HG02610 (cell line): Measurements from ENCODE around the gene AP2A2.

ENCODE experiments used
- ATAC-seq: cut with Tn5 transposase; IDR thresholded peaks from one replicate; pipeline ENCODE4 v1.9.1; 2021; ENCODE audit warnings: mild to moderate bottlenecking, moderate library complexity; ENCODE audit not compliant: unreplicated experiment

The AP2A2 gene

DNA sequence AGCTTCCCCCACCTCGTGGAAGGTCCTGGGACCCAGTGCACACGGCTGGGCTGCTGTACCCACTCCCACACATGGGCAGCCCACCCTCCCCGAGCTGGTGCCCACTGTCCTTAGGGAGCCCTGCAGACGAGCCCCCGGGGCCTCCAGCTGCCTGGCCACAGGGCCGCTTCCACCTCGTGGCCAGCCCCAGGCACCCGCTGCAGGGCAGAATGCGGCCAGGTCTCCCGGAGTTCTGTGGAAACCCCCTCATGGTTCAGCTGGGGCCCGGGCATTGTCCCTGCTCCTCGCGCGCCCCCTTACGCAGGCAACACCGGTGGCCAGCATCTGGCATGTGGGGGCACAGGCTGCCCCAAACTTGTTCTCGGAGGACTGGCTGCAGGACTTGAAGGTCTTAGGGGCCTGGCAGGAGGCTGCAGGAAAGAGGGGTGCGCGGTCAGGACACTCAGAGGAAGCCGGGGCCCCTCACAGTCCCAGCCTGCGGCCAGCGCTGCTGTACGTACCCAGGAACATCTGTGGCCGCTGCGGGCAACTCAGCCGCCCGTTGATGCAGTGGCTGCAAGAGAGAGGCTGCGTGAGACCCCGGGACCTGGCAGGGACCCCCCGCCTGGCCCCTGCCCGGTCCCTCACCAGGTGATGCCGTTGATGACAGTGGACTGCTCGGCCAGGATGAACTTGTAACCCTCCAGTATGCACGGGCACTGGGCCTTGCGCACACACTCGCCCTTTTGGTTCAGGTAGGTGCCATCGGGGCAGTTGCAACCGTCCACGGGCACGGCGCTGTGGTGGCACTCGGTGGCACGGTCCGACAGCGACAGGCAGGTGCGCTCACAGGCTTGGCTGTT, 101.2 kb downstream of the AP2A2 start:
- no peak for ATAC-seq

DNA sequence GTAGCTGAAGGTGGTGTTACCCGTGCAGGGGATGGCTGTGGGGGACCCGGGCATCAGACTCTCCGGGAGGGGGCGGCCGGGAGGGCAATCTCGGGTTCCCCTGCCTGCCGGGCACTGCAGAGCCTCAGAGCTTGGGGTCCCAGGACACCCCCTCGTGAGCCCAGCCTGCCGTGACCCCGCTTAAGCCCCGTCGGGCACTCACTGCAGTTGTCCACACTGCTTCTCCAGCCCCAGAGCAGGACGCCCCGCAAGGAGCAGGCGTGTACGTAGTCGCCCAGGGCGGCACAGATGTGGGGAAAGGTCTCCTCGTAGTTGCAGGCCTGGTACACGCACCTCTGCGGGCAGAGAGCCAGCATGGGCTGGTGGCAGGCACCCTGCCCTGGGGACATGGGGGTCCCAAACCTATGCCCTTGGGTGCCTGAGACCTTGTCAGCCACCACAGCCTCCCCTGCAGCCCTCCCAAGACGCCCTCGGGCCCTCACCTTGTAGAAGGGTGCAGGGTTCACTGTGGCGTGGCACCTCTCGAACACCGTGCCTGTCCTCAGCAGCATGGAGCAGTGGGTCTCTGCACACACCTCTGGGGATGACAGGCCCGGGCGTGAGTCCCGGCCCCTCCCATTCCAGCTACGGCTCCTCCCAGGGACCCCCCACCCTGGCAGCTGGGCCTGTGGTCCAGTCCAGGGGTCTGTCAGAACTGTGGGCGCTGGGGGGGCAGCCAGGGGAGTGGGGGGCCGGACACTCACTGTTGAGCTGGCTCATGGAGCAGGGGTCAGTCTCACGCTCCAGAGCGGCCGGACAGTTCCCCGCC, 102.0 kb downstream of the AP2A2 start:
- ATAC-seq: no peak

DNA sequence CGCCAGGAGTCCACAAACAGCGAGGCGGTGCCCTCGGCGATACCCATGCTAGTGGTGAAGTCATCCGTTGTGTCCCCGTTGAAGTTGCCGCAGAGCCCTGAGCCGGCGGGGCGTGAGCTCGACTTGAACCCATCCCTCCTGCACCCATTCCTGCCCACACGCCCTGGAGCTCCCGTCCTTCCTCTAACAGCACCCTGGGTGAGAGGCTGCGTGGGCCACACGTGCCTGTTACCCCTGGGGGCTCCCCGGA, 102.5 kb downstream of the AP2A2 start:
- no peak for ATAC-seq

DNA sequence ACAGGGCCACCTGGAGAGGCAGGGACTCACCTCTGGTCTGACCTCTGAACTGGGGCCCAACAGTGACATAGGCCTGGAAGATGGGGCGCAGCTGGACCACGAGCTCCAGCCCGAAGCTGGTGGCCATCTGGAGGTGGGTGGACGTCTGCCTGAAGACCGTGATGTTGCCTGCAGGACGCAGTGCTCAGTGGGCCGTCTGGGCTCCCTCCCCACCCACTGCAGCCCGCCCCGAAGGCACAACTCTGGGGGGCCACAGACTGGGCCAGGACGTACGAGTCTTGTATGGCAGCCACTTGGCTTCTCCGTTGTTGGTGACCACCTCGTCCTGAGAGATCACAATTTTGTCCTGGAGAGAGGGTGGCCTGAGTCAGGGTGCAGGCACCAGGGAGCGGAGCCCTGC, 102.9 kb downstream of the AP2A2 start:
- ATAC-seq: no peak

DNA sequence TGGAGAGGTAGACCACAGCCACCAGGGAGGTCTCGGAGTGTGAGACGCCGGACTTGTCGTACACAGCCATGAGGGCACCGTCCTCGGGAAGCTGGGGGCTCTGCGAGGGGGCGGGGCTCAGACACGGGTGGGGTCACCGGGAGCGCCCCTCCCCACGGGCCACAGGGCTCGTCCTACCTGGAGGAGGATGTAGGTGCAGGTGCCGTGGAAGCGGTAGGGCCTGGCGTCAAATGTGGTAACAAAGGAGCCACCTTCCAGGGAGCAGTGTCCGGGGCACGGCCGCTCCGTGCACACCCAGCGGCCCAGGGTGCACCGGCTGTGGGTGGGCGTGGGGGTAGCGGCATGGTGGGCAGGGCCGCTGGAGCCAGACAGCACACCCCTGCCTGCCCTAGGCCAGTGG, 103.4 kb downstream of the AP2A2 start:
- no peak for ATAC-seq

DNA sequence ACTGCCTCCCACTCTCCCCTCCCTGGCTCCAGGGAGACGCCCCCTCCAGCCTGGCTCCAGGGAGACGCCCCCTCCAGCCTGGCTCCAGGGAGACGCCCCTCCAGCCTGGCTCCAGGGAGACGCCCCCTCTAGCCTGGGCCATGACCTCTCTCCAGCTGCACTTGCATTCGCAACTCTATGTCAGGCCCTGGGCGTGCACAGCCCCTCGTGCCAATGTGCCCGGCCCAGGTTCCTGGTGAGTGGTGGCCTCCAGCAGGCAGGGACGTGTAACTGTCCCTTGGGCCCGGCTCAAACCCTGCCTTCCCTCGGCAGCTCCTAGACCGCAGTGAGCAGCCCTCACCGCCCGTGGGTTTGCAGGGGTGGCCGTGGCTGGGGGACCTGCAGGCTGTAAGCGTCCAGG, 104.0 kb downstream of the AP2A2 start:
- ATAC-seq: no peak

DNA sequence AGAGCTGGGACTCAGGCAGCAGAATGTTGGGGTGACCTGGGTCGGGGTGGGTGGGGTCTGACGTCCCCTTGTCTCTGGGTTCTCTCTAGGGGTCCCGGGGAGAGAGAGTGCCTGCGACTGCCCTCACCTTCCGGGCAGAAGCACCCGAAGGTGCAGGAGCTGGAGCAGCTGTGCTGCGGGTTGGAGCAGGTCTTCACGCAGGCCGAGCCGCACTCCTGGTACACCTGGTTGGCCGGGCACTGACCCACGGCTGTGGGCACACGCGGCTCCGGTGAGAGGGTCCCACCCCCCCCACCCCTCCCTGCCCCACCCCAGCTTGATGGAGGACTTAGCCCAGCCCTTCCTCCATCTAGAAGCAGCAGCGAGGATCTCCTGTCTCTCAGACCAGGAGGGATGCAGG, 104.4 kb downstream of the AP2A2 start:
- ATAC-seq: no peak

DNA sequence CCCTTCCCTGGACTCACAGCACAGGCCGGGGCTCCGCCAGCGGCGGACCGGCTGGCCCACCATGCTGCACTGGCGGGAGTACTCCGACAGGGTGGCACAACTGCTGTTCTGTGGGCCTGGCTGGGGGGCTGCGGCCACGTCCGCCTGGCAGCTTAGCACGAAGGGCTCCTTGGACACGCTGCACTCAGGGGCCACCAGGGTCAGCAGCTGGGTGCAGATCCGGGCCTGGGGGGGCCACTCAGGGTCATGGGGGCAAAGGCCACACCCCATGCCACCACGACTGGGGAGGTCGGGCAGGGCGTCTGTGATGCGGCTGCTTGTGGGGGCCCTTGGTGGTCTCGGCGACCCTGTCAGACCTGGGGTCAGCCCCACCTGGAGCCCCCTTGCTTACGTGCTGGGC, 104.9 kb downstream of the AP2A2 start:
- ATAC-seq: no peak

DNA sequence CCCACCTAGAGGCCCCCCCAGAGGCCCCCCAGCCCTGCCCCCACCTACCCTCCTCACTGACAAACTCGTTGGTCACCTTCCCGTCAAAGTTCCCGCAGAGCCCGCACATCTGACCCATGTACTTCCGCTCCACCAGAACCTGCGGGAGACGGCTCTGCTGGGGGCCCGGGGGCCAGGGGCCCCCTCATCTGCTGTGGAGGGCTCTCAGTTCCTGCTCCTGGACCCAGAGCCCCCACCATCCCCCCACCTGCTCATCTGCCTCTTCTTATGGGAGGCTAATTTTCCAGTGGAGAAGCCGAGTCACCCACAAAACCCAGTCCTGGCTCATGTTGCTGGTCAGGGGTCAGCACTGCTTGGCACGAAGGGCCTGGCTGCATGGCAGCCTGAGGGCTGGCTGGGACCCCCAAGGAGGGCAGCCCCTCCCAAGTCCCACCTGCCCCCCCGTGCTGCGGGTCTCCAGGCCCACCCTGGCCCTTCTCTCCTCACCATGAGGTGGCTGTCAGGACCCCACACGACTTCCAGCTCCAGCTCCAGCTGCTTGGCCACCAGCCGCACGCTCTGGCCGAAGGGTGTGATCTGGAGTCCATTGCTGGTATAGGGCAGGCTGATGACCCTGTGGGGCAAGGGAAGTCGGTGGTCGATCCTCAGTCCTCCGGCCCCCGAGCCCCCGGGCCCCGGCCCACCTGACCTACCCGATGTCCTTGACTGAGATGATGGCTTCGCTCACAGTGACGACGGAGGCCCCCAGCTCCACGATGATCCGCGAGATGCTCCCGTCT, 105.6 kb downstream of the AP2A2 start:
- no peak for ATAC-seq

DNA sequence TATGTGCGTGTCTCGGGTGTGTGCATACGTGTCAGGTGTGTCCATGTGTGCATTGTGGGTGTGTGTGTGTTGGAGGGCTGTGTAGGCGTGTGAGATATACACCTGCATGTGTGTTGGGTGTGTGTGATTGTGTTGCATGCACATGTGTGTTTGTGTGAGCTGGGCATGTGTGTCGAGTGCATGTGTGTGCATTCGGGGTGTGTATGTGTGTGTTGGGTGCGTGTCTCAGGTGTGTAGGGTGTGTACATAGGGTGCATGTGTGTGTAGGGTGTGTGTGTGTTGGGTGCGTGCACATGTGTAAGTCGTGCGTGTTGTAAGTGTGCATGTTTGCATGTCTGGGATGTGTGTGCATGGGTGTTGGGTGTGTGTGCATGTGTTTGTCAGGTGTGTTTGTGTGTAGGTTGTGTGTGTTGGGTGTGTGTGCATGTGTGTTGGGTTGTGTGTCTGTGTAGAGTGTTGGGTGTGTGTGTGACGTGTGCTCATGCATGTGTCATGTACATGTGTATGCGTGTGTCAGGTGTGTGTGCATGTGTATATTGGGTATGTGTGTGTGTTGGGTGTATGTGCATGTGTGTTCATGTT, 106.7 kb downstream of the AP2A2 start:
- ATAC-seq: no peak

DNA sequence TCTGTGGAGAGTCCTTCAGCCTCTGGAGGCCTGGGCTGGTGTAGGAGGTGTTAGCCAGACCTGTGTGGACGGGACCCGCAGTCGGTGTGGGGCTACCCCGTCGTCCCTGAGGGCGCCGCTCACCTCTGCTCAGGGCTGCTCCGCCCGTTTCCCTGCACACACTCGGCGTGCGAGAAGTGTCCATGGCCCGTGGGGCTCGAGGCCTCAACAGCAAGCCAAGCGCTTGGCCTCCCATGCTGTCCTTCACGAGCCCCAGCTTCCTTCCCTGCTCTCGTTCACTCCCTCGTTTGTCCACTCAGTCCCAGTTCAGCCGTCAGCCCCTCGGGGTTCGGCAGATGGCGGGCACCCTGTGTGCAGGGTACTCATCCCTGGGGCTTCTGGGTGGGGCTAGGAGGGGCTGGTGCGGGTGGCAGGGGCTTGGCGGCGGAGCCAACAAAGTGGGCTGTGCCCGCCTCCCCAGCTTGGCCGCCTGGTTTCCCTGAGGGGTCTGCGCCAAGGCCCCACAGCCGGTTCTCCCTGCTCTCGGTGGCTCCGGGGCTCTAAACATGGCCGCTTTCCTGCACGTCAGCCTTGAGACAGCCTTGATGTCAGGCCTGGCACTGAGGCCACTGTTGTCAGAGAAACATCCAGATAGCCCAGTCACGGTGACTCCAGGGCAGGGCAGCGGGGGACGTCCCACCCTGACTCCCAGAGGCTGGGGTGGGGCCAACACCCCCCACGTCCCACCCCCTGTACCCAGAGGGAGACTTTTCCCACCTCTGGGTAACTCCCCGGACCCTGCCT, 107.5 kb downstream of the AP2A2 start:
- no peak for ATAC-seq

DNA sequence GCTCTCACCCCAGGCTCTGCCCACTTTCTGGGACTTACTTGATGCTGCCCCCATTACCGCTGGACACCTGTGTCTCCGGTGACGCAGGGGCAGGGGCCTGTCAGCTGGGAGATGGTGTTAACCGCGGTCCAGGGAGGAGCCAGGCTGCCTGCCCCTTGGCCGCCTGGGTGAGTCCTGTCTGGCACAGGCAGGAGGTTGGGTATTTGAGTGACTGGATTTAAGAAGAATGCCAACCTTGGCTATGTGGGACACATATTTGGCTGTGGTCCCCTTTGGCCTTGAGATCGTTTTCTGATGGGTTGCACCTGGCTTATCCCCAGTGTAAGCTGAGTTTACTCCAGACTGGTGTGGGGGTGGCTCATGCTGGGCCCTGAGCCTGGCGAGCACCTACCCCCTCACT, 108.3 kb downstream of the AP2A2 start:
- no peak for ATAC-seq

DNA sequence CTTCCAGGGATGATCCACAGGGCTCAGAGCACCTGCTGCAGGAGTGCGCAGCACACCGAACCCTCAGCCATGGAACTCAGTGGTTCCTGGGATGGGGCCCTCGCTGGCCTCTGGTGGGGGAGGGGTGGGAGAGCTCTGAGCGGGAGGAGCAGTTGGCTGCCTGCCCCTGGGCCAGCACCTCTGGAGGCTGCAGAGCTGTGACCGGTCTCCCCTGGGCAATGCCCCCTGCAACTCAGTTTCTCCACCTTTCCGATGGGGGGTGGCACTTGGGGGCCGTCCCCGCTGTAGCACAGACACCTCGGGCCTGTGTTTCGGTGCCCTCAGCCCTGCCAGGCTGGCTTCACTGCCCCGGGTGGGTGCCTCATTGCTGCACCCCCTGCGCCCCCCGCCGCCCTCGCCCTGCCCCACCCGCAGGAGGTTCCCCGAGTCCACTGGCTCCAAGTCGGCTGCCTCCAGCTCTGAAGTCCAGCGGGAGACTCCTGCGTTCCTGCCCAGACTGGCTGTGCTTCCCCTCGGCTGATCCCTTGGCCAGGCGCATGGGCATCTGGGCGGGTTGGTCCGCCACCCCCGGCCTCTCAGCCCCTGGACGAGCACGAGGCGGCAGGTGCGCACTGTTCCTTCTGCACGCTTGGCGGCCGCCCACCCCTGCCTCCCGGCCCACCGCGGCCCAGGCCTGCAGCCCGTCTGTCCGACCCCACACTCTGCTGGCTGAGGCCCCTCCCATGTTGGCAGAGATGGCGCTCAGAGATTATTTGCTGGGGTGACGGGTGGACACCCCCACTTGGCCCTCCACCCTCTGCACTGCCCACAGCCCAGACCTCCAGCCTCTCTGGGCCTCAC, 109.0 kb downstream of the AP2A2 start:
- ATAC-seq: no peak

DNA sequence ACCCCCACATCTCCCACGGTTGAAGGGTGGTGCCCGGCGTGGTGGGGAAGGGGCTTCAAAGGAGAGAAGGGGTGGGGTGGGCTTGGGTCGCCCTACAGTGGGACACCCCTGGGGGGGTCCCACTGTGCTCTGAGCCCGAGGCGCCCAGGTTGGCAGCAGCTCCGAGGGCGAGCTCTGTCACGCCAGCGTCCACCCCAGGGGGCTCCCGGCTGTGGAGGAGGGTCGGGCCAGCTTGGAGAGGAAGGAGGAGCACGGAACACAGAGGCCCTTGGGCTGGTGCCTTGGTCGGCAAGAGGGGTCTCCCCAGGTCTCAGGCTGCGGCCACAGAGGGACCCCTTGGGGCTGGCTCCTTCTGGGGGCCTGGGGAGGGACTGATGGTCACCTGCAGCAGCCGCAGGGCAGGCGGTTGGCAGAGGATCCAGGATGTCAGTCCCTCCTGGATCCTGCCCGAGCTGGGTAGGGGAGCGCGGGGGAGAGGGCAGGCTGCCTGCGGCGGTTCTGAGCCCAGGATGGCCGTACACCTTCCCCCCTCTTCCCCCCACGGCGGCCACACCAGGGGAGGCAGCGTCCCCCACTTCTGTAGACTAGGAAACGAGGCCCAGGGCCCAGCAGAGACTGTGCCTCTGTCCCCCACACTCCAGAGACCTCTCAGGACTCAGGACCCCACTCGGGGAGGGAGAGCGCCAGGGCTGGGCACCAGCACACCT, 110.1 kb downstream of the AP2A2 start:
- ATAC-seq: no peak

DNA sequence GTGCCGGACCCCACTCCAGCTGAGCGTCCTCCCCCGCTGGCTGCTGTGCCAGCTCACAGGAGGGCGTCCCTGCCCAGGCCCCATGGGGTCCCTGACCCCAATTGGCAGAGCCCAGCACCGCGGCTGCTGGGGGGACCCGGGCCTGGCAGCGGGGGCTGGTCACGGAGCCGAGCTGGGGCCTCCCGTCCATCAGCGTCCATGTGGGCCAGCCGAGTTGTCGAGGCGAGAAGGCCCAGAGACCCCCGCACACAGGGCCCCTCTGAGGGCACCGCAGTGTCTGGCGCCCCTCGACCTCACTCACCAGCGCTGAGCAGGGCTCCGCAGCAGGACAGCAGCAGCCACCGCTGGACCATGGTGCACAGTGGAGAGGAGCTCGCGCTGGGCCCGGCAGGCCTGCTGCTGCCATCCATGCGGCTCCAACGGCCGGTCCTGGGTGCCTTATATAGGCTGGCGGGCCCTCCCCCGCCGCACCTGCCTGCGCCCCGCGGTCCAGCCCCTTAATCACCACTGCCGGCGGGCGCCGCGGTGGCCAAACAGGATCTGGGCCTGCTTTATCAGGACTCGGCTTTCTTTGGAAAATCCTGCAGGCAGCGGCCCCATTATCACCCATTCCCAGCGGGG, 110.7 kb downstream of the AP2A2 start, which contains the start of gene MUC6:
Gene MUC6, minus strand, starts transcription at position 416 of the 621 bp plus-strand sequence. Its CDS starts 63 bp downstream, at position 353.
- no peak for ATAC-seq

DNA sequence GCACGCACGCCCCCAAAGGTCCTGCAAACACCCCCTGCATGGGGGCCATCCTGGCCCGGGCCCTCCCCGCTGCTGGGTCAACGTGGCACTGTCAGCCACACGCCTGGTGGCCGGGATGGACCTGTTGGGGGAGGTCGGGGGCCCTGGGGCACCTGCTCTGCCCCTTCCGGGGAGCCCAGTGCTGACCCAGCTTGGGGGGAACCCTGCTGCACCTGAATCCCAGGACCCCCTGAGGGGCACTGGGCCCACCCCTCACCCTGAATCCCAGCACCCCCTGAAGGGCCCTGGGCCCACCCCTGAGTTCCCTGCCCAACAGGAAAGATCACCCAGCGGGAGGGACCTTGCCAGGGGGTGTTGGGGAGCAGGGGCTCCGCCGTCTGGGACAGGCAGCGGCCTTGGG, 111.3 kb downstream of the AP2A2 start:
- no peak for ATAC-seq

DNA sequence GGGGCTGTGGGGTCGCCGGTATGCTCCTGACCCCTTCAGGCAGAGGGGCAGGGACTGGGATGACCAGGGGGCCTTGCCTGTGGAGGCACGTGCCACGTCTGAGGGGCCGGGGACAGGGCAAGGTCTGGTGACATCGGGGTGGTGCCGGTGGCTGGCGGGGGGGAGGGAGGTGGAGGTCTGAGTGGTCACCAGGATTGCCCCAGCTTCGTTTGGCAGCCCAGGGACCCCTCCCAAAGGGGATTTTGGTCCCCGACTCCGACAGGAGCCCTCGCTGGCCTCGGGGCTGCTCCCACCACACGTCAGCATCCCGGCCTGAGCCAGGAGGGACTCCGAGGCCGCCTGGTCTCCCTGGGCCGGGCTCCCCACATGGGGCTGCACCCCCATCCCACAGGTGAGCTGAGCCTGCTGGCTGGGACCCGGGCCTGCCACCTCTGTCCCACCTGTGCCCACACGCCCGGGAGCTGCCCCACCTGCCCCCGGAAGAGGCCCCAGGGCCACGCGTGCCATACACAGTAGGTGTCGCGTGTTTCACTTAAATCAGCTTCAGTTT, 111.9 kb downstream of the AP2A2 start:
- ATAC-seq: no peak

DNA sequence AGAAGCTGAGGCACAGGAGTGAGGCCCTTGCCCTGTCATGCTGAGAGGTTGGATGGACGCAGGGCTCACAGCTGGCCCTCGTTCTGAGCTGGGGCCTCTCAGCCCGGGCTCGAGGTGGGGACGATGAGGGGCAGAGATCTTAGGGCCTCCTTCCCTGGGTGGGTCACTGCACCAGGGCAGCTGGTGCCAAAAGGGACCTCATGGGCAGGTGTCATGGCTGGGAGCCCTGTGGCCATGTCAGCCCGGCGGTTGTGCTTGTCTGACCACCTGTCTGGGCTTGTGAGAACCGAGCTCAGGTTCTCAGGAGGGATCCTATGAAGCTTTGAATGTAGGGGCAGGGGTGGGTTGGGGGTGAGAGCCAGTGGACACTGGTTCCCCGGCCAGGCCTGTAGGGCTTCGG, 112.7 kb downstream of the AP2A2 start:
- no peak for ATAC-seq
